B cell (primary cell): ENCODE measurements around the gene KCNQ5. TPM values are rescaled to one million over a fixed set of nuclear protein-coding genes. Genes with fewer than 3 reads are reported as not detected.

Experiments used
- ATAC-seq: fragments of 200-7000 bp; cut with Tn5 transposase; one replicate; pipeline ENCODE4 v1.10.0; 2021; ENCODE audit warnings: low read depth, mild to moderate bottlenecking, moderate number of reproducible peaks, moderate library complexity
- CTCF ChIA-PET: fragments of 350-600 bp; sonication (Branson Sonifier 250); formaldehyde crosslinking; loops from one replicate; lab custom pipeline; 2021; ENCODE audit warnings: antibody characterized with exemption, inconsistent platforms; lab: Charles Lee
- POLR2A ChIA-PET: fragments of 350-600 bp; sonication (Branson Sonifier 250); formaldehyde crosslinking; loops from one replicate; lab custom pipeline; 2021; ENCODE audit warnings: antibody characterized with exemption; lab: Charles Lee
- DNase-seq: peaks from one replicate; pipeline ENCODE4 v3.0.0; 2013
- H2AFZ ChIP-seq: 2 replicates; pipeline ENCODE4 v1.6.1; 2012; ENCODE audit warnings: mild to moderate bottlenecking, low read depth, low read length; ENCODE audit not compliant: insufficient read depth, poor library complexity, severe bottlenecking
- H3K27ac ChIP-seq, 2 donors: 1 replicate in 1 of 2; 2 replicates in 1 of 2; pipeline ENCODE4 v1.5.1; 2012 to 2013; ENCODE audit warnings: low read length in 2 of 2, mild to moderate bottlenecking in 2 of 2, moderate library complexity in 1 of 2
- H3K27me3 ChIP-seq, 4 experiments: fragments of 200-600 bp in 1 of 4; sonication (generic) in 1 of 4; replicated peaks in 1 of 4; 1 replicate in 2 of 4; 2 replicates in 2 of 4; pipeline versions ENCODE4 v1.6.1 to v1.7.0; 2013 to 2016; ENCODE audit warnings: low read length in 3 of 4, mild to moderate bottlenecking in 2 of 4, mixed read lengths in 1 of 4, moderate library complexity in 1 of 4; ENCODE audit not compliant: insufficient read depth in 4 of 4, control insufficient read depth in 3 of 4; ENCODE audit errors: control extremely low read depth in 1 of 4
- H3K36me3 ChIP-seq, 2 experiments: replicated peaks in 1 of 2; 1 replicate in 1 of 2; 2 replicates in 1 of 2; pipeline versions ENCODE4 v1.6.1 to v1.7.1; 2013; ENCODE audit warnings: low read length in 1 of 2; ENCODE audit not compliant: insufficient read depth in 2 of 2, control insufficient read depth in 1 of 2; ENCODE audit errors: control extremely low read depth in 1 of 2, extremely low read depth in 1 of 2
- H3K4me1 ChIP-seq, 2 donors: fragments of 200-600 bp in 1 of 2; sonication (generic) in 1 of 2; 1 replicate in 1 of 2; 2 replicates in 1 of 2; pipeline versions ENCODE4 v1.5.1 to v1.6.1; 2013 to 2017; ENCODE audit warnings: low read length in 2 of 2; ENCODE audit not compliant: control insufficient read depth in 2 of 2, insufficient read depth in 2 of 2
- H3K4me2 ChIP-seq: replicated peaks from 2 replicates; pipeline ENCODE3; 2012; ENCODE audit warnings: mild to moderate bottlenecking, low read depth, low read length; ENCODE audit not compliant: poor library complexity, severe bottlenecking
- H3K4me3 ChIP-seq, 5 experiments: fragments of 200-600 bp in 1 of 5; sonication (generic) in 1 of 5; 1 replicate in 3 of 5; 2 replicates in 2 of 5; pipeline versions ENCODE4 v1.5.1 to v1.7.0; 2011 to 2016; ENCODE audit warnings: low read length in 4 of 5, mild to moderate bottlenecking in 4 of 5, low read depth in 2 of 5, control low read depth in 1 of 5, moderate library complexity in 1 of 5; ENCODE audit not compliant: insufficient read depth in 1 of 5; ENCODE audit errors: control extremely low read depth in 1 of 5, extremely low read depth in 1 of 5
- H3K79me2 ChIP-seq: fragments of 200-600 bp; sonication (generic); one replicate; pipeline ENCODE4 v1.6.0; 2016; ENCODE audit warnings: low read length; ENCODE audit not compliant: control insufficient read depth, insufficient read depth
- H3K9ac ChIP-seq: fragments of 200-600 bp; sonication (generic); 2 replicates; pipeline ENCODE4 v1.6.1; 2017; ENCODE audit warnings: mild to moderate bottlenecking, low read length, moderate library complexity
- H3K9me3 ChIP-seq, 3 donors: one replicate each; pipeline versions ENCODE4 v1.6.1 to v1.7.1; 2013; ENCODE audit warnings: low read length in 2 of 3; ENCODE audit not compliant: control insufficient read depth in 2 of 3, insufficient read depth in 1 of 3; ENCODE audit errors: control extremely low read depth in 1 of 3
- H4K20me1 ChIP-seq: 2 replicates; pipeline ENCODE4 v1.6.0; 2012; ENCODE audit warnings: mild to moderate bottlenecking, low read length; ENCODE audit not compliant: insufficient read depth, control insufficient read depth, poor library complexity, severe bottlenecking
- H3K27ac Mint-ChIP-seq: one replicate; pipeline ENCODE4 v1.8.0; 2021; ENCODE audit warnings: mixed read lengths
- H3K27me3 Mint-ChIP-seq: one replicate; pipeline ENCODE4 v1.8.0; 2021; ENCODE audit warnings: mixed read lengths
- H3K4me1 Mint-ChIP-seq: one replicate; pipeline ENCODE4 v1.8.0; 2021; ENCODE audit warnings: mixed read lengths
- H3K4me3 Mint-ChIP-seq: one replicate; pipeline ENCODE4 v1.8.0; 2021; ENCODE audit warnings: mixed read lengths
- H3K9me3 Mint-ChIP-seq: one replicate; pipeline ENCODE4 v1.8.0; 2022; ENCODE audit warnings: mixed read lengths; ENCODE audit not compliant: insufficient read depth
- EZH2 ChIP-seq: IDR thresholded peaks from 2 replicates; pipeline ENCODE4 v1.6.1; 2012; ENCODE audit warnings: borderline replicate concordance, low read depth, mild to moderate bottlenecking, moderate library complexity, low read length; ENCODE audit not compliant: insufficient read depth, poor library complexity, severe bottlenecking
- WGBS: methylation state at CpG from one replicate; pipeline ENCODE4 v1.1.5; 2013; ENCODE audit warnings: missing lambda C conversion rate; ENCODE audit not compliant: insufficient coverage; 5-methylcytosine and 5-hydroxymethylcytosine counted together
- intact Hi-C: fragments of 100-400 bp; cut with micrococcal nuclease; formaldehyde crosslinking; loops from one replicate; pipeline ENCODE4 v1.10.0; 2022
- polyA plus RNA-seq: library from polyadenylated mRNA; depleted of rRNA; stranded (reverse); fragments of >200 nt; gene quantifications from 2 replicates; pipeline ENCODE4 v1.2.3, GENCODE V29; 2012
- total RNA-seq, 2 donors: library from RNA; stranded (reverse); fragments of 120-200 nt in 1 of 2; gene quantifications; 1 replicate in 1 of 2; 2 replicates in 1 of 2; pipeline versions ENCODE4 v1.2.3 to v1.2.4, GENCODE V29; 2013 to 2022
- TF ChIP-seq, protein P1 (sequence below): fragments of 200-600 bp; IDR thresholded peaks from one replicate; pipeline ENCODE4 v1.8.0; 2022; ENCODE audit warnings: antibody characterized with exemption, mild to moderate bottlenecking

Gene KCNQ5
- total and polyA plus RNA-seq, 2 donors (not counting 1 experiment from before 2014, with no cell fraction given): 2.3 to 9.4 TPM

DNA sequence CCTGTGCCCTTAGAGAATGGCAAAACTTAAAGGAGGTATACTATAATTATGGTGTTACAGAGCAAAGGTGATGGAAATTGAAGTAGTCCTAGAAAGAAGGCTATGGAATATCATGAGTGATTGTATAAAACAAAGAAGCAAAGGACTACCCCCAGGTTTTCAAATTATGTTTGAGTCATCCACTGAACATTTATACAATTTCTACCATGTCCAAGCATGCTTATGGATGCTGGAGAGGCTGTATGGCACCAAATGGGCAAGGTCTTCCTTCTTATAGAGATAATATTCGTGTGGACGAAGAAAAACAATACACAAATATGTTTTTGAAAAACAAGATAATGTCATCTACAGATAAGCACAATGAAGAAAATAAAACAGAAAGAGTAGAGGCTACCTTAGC, 425.9 kb downstream of the KCNQ5 start:
- Histone ChIP-seq H3K9me3 (no peaks in the 10 kb centered on the region), H3K27me3 (no peaks in the 10 kb centered on the region), H4K20me1 (no peaks in the 10 kb centered on the region), H3K9ac (no peak overlapping the region), H3K4me3 (no peak overlapping the region), H3K27ac (no peak overlapping the region), H3K79me2 (no peaks in the 10 kb centered on the region), H3K4me1 (no peaks in the 10 kb centered on the region), H2AFZ (no peak overlapping the region), H3K36me3 (peaks cover 0 to 2% of the 10 kb centered on the region in 2 experiments), H3K4me2 (no peak overlapping the region)
- ChIA-PET POLR2A (no interaction called here), CTCF (no interaction called here)
- TF ChIP-seq EZH2: no peak
- TF ChIP-seq, protein P1, sequence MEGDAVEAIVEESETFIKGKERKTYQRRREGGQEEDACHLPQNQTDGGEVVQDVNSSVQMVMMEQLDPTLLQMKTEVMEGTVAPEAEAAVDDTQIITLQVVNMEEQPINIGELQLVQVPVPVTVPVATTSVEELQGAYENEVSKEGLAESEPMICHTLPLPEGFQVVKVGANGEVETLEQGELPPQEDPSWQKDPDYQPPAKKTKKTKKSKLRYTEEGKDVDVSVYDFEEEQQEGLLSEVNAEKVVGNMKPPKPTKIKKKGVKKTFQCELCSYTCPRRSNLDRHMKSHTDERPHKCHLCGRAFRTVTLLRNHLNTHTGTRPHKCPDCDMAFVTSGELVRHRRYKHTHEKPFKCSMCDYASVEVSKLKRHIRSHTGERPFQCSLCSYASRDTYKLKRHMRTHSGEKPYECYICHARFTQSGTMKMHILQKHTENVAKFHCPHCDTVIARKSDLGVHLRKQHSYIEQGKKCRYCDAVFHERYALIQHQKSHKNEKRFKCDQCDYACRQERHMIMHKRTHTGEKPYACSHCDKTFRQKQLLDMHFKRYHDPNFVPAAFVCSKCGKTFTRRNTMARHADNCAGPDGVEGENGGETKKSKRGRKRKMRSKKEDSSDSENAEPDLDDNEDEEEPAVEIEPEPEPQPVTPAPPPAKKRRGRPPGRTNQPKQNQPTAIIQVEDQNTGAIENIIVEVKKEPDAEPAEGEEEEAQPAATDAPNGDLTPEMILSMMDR: no peak
- DNase-seq (no peak), ATAC-seq (no peak)
- no CpG with 5 or more reads among the region's 2 CpGs for WGBS
- Mint-ChIP-seq H3K9me3 (no peaks in the 10 kb centered on the region), H3K4me3 (no peak overlapping the region), H3K27ac (no peak overlapping the region), H3K4me1 (no peaks in the 10 kb centered on the region), H3K27me3 (no peaks in the 10 kb centered on the region)
- intact Hi-C loops: no loop called here

DNA sequence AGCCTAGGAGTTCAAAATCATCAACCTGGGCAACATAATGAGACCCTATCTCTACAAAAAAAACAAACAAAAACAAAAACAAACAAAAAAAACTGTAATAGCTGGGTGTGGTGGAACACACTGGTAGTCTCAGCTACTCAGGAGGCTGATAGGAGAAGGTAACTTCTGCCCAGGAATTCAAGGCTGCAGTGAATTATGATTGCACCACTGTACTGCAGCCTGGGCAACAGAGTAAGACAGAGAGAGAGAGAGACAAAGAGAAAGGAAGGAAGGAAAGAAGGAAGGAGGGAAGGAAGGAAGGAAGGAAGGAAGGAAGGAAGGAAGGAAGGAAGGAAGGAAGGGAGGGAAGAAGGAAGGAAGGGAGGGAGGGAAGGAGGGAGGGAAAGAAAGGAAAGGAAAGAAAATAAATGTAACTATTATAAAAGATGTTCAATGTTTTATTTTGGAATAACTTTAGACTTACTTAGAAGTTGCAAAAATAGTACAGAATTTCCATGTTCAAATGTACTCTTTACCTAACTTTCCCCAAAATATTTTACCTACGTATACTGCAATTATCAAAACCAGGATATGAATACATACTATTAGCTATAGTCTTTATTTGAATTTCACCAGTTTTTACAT, 428.2 kb downstream of the KCNQ5 start:
- CTCF ChIA-PET: no interaction called here
- no peak overlapping the region for H3K27ac Mint-ChIP-seq
- no peaks in the 10 kb centered on the region for H3K27me3 Mint-ChIP-seq
- no peaks in the 10 kb centered on the region for H3K36me3 ChIP-seq
- no peaks in the 10 kb centered on the region for H3K4me1 Mint-ChIP-seq
- H3K27ac ChIP-seq: no peak overlapping the region
- H3K27me3 ChIP-seq: no peaks in the 10 kb centered on the region
- TF ChIP-seq EZH2: no peak
- TF ChIP-seq, protein P1: no peak
- intact Hi-C loops: no loop called here
- no peak for ATAC-seq
- H3K4me3 ChIP-seq: no peak overlapping the region
- DNase-seq: no peak
- no peaks in the 10 kb centered on the region for H3K79me2 ChIP-seq
- no peaks in the 10 kb centered on the region for H3K4me1 ChIP-seq
- no peak overlapping the region for H3K4me2 ChIP-seq
- POLR2A ChIA-PET: interaction anchor here (0.7 kb wide), 1 partner anchor 19 kb away, joined by 3 read pairs; no protein-coding TSS in a partner anchor
- H2AFZ ChIP-seq: no peak overlapping the region
- no peaks in the 10 kb centered on the region for H4K20me1 ChIP-seq
- WGBS: no CpG with 5 or more reads among the region's 1 CpG
- H3K9ac ChIP-seq: no peak overlapping the region
- no peak overlapping the region for H3K4me3 Mint-ChIP-seq
- peaks cover 0 to 2% (median 0%) of the 10 kb centered on the region in 3 donors for H3K9me3 ChIP-seq
- H3K9me3 Mint-ChIP-seq: no peaks in the 10 kb centered on the region
